HG03097 (cell line): ENCODE measurements around the gene PLCG2.
"Not testable (repeated sequence)": the region's sequence is repeated elsewhere in the genome, so short reads cannot be mapped to it uniquely, and the experiment has no call there.

ENCODE experiments used
- ATAC-seq: cut with Tn5 transposase; IDR thresholded peaks from one replicate; pipeline ENCODE4 v1.9.1; 2021; ENCODE audit not compliant: unreplicated experiment, low FRiP score

PLCG2 gene

DNA sequence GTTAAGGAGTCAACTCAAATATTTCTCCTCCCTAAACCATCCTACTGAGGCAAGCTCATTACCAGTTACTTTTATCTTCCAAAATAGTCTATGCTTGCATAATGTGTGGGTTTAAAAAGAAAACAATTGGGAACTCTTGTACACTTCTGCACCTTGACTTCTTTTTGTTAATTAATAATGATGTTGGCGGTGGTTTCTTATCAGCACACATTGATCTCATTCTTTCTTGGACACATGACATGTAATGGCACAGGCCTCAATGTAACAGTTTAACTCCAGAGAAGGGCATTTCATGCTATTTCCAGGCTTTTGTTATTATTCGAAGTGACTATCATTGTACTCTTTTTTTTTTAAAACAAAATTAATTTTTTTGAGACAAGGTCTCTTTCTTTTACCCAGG is 7.8 kb downstream of the PLCG2 start:
- no peak for ATAC-seq

DNA sequence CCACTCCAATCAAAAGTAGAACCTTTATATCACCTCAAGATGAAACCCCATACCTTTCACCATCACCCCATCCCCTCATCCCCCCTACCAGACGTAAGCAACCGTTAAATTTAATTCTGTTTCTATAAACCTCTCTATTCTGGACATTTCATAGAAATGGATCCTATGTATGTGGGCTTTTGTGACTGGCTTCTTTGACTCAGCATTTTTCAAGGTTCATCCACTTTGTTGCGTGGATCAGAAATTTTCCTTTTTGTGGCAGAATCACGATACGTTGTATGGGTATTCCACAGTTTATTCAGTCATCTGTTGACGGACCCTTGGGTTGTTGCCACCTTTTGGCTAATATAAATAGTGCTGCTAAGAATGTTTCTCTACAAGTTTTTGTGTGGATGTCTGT is 8.6 kb downstream of the PLCG2 start:
- ATAC-seq = no peak

DNA sequence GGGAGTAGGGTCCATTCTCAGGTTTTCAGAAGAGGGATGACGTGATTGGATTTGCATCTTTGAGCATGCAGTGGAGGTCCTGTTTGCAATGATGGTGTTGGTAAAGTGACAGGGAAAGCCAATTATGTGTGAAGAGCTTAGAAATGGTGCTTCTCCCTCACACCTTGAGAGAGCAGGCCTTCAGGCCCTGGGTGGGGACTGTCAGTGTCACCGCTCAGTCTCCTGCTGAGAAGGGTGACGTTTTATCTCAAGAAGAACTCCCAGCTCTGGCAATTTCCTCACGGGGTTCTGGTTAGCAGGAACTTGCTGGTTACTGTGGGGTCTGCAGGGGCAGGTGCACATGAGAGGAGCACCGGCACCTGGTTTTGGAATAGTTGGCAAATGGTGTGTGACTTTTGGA is 11.2 kb downstream of the PLCG2 start:
- no peak for ATAC-seq

DNA sequence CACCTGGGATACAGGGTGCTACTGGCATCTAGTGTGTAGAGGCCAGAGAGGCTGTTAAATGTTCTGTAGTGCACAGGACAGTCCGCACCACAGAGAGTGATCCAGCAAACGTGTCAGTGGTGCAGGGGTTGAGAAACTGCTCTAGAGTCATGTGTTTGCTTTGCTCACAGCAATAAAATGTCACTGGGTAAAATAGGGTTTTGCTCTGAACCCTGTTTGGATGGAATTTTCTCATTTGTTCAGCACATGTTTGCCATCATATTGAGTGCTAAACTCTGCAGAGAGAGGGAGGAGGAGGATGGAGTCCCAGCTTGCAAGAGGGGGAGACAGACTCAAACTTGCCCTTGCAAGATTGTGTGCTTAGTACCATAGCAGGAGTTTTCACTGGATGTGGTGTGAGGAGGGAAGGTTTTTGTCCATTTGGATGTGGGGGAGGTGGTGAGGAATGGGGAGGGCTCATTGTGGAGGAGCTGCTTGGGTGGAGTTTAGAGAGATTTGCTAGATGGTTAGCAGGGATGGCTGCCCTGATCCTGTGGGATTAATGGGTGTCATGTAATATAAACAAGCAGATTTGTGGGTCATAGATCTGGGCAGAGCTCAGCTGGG is 11.8 kb downstream of the PLCG2 start:
- no peak for ATAC-seq

DNA sequence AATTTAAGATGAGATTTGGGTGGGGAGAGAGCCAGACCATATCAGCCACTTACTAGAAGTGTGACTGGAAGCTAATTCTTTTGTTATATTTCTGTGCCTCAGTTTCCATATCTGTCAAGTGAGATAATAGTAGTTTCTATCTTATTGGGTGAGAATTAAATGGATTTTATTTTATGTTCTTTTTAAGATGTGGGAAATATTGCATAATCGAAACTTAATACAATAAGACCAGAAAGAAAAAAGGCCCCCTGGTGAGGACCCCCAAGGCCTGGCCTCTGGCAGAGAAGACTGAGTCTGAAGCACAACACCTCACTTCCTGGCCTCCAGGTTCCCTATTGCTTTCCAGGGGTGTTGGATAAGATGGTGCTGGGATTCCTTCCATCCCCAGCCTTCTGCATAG is 13.7 kb downstream of the PLCG2 start:
- ATAC-seq = no peak

DNA sequence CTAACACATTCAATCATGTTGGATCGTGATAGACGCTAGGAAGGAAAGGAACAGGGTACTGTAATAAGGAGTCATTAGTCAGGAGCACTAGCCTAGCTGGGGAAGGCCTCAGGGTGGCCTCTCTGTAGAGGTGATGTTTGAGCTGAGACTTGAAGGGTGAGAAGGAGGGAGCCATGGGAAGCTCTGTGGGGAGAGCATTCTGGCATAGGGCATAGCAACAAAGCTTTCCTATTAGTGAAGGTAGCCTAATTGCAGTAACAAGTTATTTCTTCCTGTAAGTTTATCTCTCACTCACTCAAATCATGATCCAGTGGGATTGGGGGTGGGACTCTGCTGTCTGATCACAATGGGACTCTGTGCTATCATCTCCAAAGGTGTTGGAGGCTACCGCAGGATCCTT is 16.1 kb downstream of the PLCG2 start:
- no peak for ATAC-seq

DNA sequence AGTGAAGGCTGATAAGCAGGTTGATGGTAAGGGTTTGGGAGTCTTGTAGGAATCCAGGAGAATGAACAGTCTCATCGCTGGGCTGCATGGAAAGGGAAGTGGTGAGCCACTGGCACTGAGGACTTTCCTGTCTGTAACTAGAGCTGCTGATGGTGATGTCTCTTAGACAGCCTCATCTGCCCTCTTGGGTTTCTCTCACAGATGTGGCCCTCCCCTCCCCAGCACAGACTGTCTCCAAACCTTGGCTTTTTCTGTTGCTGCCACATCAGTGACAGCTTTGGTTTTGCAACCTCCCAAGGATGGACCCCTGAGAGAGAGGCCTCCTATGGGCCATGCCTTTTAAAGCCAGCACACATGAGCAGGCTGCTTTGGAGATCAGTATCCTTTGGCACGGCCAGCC is 16.9 kb downstream of the PLCG2 start:
- ATAC-seq = no peak

DNA sequence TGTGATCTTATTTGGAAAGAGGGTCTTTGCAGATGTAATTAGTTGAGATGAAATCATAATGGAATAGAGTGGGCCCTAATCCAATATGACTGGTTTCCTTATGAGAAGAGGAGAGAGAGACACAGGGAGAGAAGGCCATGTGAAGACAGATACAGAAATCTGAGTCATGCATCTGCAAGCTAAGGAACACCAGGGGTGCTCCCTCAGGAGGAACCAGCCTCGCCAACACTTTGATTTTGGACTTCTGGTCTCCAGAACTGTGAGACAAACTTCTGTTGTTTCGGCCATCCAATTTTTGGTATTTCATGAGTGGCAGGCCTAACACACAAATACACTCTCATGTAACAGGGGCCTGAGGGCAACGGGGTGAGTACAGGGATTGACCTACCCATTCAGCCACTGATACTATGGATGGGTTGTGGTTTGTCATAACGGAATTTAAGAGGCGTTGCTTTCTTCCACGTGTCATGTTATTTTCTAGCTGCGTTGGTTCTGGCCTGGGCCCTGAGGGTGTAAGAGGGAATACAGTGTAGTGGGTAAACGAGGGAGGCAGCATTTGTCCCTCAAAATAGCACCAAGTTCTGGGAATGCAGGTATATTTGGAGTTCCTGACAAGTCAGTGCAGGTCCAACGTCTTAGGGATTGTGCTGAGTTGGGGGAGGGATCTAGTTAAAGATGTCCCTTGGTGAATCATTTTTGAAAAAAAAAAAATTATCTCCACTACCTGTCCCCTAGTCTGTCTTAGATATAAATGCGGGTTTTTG is 17.7 kb downstream of the PLCG2 start:
- ATAC-seq = no peak

DNA sequence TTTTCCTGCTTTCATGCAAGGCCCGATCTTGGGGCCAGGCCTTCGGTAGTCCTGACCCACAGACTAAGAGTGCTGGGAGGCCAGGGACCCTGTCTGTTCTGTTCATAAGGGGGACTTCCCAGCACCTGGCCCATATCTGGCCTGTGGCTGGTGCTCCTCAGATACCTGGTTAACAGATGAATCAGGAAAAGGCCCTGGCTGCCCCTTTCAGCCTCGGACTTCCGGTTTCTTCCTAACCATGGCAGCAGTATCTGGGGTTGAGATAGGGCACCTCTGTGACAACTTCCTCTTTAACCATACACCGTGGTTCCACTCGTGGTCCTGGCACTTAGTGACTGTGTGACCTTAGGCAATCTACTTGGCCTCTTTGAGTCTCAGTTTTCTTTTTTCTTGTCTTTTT is 18.4 kb downstream of the PLCG2 start:
- ATAC-seq = peak; percentile 70

DNA sequence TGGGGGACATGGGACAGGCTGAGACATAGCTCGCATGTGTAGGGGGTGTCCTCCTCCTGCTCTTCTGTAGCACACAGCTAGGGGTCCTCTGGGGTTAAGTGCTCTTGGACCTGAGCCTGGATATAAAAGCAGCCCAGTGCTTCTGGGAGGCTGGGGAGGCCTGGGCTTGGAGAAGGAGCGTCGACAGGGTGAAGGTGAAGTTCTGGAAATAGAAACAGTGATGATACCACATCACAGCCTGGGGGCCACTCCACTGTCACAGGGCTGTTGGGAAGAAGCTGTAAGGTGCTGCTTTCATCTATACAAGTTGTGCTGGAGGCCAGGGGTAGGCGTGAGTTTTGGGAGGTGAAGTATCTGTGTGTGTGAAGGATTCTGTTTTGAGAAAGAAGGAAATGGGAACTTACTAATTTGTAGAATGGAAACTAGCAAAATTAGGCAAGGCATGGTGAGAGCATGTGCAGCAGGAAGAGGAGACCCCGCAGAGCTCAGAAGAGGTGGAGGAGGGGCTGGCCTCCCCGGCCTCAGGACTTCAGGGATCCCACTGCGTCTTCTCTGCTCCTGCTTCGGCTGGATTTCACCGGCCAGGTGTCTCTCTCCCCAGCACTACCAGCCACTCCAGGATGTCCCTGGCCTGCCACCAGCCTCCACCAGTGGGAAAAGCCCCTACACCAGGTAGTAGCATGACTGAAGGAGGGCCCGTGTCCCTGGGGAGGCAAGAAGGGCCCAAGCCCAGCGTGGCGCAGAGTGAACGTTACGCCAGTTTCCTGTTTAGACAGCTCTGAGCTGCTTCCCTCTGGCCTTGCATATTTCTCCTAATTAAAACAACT is 19.4 kb downstream of the PLCG2 start:
- peak; percentile 44 for ATAC-seq

DNA sequence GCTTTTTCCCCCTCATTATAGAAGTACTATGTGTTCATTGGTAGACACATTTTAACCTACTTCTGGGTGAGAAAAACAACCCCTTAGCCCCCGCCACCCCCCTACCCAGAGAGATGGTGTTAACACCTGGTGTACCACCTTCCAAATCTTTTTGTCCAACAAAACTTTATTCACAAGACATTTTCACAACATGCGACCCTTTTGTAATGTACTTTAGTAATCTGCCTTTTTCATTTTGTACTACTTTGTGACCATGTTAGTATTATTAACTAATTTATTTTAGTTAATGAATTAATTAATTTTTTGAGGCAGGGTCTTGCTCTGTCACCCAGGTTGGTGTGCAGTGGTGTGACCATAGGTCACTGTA is 20.0 kb downstream of the PLCG2 start:
- ATAC-seq = no peak

DNA sequence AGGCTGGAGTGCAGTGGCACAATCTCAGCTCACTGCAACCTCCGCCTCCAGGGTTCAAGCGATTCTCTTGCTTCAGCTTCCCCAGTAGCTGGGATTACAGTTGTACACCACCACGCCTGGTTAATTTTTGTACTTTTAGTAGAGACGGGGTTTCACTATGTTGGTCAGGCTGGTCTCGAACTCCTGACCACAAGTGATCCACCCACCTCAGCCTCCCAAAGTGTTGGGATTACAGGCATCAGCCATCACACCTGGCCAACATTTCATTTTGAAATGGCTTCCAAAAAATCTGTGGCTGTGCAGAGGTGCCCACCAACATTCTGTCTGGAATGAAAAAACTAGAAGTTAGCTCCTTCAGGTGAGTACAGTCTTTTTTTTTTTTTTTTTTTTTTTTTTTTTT is 22.6 kb downstream of the PLCG2 start:
- not testable (repeated sequence) for ATAC-seq

DNA sequence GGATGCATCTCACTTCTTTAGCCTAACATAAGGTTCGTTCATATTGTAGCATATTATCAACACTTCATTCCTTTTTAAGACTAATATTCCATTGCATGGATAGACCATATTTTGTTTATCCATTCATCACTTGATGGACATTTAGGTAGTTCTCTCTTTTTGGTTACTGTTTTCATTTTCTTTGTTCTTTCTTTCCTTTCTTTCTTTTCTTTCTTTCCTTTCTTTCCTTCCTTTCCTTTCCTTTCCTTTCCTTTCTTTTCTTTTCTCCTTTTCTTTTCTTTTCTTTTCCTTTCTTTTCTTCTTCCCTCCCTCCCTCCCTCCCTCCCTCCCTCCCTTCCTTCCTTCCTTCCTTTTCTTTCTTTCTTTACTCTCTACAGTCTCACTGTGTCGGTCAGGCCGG is 24.2 kb downstream of the PLCG2 start:
- ATAC-seq = no peak

DNA sequence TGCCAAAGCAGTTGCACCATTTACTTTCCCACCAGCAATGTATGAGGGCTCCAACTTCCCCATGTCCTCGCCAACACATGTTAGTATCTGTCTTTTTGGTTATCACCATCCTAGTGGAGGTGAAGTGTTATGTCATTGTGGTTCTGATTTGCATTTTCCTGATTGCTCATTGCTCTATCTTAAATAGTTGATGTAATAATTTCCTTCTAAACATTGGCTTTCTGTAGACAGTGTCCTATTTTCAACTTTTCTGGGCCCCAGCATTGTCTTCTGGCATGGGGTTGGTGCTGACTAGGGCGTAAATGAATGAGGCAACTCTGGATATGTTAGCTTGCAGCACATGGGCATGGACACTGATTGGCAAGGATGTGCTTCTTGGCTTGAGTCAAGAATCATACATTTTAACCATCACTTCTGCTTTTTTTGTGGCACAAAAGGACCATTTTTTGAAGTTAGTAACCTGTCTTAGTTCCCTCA is 25.1 kb downstream of the PLCG2 start:
- ATAC-seq = no peak

DNA sequence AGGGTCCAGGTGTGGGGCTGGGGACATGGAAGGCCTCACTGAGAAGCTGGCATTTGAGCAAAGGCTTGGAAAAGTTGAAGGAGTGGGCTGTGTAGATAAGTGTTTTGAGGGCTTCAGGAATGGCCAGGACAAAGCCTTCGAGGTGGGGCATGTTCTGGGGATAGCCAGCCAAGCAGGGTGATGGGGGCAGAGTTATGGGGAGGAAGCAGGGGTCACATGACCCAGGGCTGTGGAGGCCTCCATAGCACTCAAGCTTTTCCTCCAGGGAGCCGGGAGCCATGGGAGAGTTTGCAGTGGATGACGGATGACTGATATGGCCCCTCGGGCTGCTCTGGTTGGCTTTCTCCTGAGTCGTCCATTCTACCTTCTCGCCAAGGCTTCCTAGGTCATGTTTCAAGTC is 27.6 kb downstream of the PLCG2 start:
- ATAC-seq = no peak

DNA sequence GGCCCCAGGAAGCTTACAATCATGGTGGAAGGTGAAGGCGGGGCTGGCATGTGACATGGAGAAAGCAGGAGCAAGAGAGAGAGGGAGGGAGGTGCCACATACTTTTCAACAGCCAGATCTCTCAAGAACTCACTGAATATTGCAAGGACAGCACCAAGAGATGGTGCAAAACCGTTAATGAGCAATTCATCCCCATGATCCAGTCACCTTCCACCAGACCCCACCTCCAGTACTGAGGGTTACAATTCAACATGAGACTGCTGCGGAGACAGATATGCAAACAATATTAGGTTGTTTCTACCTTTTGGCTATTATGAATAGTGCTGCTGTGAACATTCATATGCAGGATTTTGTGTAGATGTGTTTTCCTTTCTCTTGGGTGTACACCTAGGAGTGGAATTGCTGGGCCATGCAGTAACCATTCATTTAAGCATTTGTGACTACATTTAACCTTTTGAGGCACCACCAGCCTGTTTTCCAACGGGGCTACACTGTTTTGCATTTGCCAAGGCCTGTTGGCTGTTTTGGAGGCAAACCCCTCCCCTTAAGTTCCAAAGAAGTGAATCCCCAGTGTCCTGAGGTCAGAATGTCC is 28.8 kb downstream of the PLCG2 start:
- no peak for ATAC-seq

DNA sequence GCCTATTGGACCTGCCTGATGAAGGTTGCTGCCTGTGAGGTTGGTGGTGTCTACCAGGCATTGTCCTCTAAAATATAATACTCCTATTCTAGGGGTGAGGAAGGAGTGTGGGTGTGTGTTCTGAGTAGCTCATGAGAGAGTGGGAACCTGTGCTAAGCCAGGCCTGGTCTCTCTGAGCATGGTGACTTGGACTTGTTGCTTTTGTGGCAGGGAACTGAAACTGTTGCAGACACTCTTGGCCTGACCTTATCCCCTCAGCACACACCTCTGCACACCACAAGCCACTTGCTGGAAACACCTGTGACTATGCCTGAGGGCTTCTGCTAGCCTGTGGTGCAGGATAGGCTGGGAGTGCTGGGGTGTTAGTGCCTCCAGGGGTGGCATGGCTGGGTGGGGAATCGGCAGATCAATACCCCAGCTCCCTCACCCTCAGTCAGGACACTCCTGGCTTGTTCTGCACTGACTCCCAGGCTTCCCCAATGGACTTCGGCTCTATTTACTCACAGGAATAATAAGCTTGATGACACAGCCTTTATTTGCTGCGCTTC is 29.9 kb downstream of the PLCG2 start:
- peak; percentile 72 for ATAC-seq

DNA sequence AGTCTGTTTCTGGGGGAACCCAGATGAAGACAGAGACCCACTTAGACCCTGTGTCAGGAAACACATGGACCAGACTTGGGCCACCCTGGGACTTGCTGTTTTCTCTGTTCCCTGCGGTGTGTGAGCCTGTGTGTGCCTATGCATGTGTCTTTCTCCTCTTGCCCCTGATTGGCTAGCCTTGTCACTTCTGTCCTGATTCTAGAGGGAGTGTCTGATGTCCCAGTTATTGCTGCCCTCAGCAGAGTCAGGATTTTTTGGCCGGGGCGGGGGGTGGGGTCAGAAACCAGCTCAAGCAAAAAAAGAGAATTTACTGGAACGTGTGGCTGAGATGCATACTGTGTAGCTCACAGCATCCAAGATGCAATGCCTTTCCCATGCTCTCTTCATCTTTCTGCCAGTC is 30.5 kb downstream of the PLCG2 start:
- ATAC-seq = no peak

DNA sequence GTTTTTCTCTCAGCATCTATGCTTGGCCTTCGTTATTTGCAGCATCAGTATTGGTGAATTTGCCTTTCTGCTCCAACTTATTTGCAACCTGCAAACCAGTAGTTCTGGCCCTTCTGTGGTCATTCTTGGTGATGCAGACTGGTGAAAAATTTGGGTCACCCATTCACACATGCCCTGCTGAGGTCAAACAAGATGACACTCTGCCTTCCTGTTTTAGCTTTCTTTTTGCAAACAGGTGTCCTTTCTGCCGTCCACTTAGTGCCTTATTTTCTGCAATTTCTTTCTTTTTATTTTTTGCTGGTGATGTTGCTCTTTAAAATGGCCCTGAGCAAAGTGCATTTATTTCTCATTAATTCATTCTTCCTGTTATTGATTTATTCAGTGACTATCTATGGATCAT is 31.3 kb downstream of the PLCG2 start:
- ATAC-seq = peak; percentile 39

DNA sequence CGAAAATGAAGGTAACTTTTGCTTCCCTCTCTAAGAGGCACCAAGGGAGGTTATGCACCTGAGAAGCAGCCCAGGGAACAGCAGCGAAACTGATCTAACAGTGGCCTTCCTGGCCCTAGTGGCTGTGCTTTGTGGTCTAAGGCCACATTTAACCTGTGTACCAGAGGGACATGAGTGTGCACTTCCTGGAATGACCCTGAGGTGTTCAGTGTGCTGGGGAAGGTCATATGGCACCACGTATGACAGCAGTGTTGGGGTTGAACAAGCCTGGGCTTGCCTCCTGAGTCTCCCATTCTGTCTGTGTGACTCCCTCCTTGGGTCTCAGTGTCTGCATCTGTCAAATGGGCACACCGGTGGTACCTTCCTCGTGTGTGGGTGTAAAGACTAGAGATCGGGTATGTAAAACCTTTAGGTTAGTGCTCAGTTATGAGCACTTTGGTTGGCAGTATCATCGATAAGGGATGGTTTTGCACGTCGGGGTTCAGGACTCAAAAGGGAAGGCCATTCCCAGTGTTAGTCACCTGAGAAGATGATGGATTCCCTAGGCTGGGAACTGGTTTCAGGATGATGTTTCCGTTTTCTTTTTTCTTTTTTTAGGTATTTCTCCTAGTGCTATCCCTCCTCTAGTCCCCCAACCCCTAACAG is 31.9 kb downstream of the PLCG2 start:
- peak; percentile 26 for ATAC-seq
